AG04450 (cell line): Measurements from ENCODE around the gene BCAS2. TPM values are rescaled to one million over a fixed set of nuclear protein-coding genes. Genes with fewer than 3 reads are reported as not detected.

ENCODE experiments used
- CTCF ChIA-PET: fragments of 300-600, 350-600 bp; formaldehyde crosslinking; extraction: SDS; loops from one replicate; lab custom pipeline; 2022; ENCODE audit warnings: antibody characterized with exemption, inconsistent platforms; lab: Charles Lee
- POLR2A ChIA-PET: fragments of 350-600 bp; formaldehyde crosslinking; extraction: SDS; loops from one replicate; lab custom pipeline; 2021; ENCODE audit warnings: antibody characterized with exemption, inconsistent platforms; lab: Yijun Ruan, JAX
- DNase-seq: peaks from one replicate; pipeline ENCODE4 v3.0.0-alpha.2; 2011; ENCODE audit warnings: low read depth, low spot score
- H3K27ac ChIP-seq: one replicate; pipeline ENCODE4 v1.5.1; 2012; ENCODE audit warnings: low read depth, low read length, control low read depth
- H3K27me3 ChIP-seq: one replicate; pipeline ENCODE4 v1.6.0; 2012; ENCODE audit warnings: low read length; ENCODE audit not compliant: control insufficient read depth, insufficient read depth
- H3K4me3 ChIP-seq: 2 replicates; pipeline ENCODE4 v1.5.1; 2011; ENCODE audit warnings: mild to moderate bottlenecking, low read depth, low read length, control low read depth
- H3K9me3 ChIP-seq: 2 replicates; pipeline ENCODE4 v1.5.1; 2012; ENCODE audit warnings: low read length; ENCODE audit not compliant: control insufficient read depth, insufficient read depth
- CTCF ChIP-seq: IDR thresholded peaks from 2 replicates; pipeline ENCODE4 v1.5.1; 2011; ENCODE audit warnings: low read depth, low read length, control low read depth, inconsistent platforms
- polyA plus RNA-seq: library from polyadenylated mRNA; depleted of rRNA; stranded (reverse); fragments of >200 nt; gene quantifications from 2 replicates; pipeline ENCODE4 v1.2.3, GENCODE V29; 2011

BCAS2 gene
- polyA plus RNA-seq, 1 experiment, result 52.1 TPM

DNA sequence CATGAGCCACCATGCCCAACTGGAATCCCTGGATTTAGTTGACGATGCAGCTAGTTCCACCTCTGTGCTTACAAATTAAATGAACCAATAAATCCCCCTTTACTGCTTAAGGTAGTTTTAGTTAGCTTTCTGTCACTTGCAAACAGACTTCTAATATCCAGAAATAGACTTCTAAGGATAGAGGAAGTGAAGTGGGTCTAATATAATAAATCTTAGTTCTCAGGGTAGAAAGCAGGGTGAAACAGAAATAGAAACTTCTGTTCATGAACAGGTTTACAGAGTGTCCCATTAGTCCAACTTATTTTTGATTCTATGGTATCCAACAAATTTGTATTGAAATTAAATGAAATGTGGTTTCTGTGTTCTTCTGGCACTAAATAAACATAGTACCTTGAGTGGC, 20.1 kb downstream of the BCAS2 start:
- CTCF ChIA-PET, result no interaction called here

DNA sequence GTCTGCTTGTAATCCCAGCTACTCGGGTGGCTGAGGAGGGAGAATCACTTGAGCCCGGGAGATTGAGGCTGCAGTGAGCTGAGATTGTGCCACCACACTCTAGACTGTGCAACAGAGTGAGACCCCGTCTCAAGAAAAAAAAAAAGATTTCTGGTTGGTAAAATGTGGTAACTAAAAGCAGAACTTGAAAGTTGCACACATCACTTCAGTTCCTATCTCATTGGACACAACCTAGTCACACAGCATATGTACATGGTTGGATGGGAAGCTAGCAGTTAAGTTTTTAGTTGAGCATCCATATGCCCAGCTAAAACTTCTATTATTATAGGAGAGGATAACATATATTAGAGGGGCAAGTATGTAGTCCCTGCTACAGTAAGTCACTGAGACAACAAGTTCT, 22.1 kb downstream of the BCAS2 start:
- no peak for TF ChIP-seq CTCF
- ChIA-PET POLR2A (no interaction called here), CTCF (interaction anchor here (1.0 to 1.6 kb wide), 4 partner anchors 8 to 582 kb away, joined by 3 to 7 read pairs (median 6); no protein-coding TSS in a partner anchor)
- no peak overlapping the region for H3K27ac ChIP-seq
- H3K27me3 ChIP-seq, result no peaks in the 10 kb centered on the region
- DNase-seq, result no peak
- no peak overlapping the region for H3K4me3 ChIP-seq
- no peaks in the 10 kb centered on the region for H3K9me3 ChIP-seq

More for the DNA sequence above, 20.1 kb downstream of the BCAS2 start:
- POLR2A ChIA-PET, result no interaction called here
- no peak for TF ChIP-seq CTCF
- H3K27me3 ChIP-seq, result no peaks in the 10 kb centered on the region
- H3K27ac ChIP-seq, result no peak overlapping the region
- no peaks in the 10 kb centered on the region for H3K9me3 ChIP-seq
- no peak overlapping the region for H3K4me3 ChIP-seq
- no peak for DNase-seq

DNA sequence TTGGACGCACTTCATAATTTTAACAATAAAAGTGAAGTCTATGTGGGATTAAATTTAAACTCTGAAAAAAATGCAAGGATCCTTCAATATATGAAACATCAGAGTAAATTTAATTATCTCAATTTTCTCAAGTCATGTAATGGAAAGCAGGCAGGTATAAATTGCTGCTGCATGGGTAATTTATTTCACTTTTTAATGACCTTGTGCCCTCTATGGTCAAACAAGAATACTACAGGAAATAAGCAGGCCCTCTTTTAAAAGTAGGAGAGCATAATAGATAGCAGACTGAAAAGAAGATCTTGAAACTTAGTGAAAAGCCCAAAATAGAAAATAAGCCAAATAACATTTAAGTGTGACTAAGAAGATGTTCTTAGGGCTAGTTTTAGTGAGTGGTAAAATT, 22.9 kb downstream of the BCAS2 start:
- peak; percentile 12; the same call in 1 of the 2 replicates for TF ChIP-seq CTCF
- H3K27ac ChIP-seq, result no peak overlapping the region
- no peaks in the 10 kb centered on the region for H3K9me3 ChIP-seq
- no peaks in the 10 kb centered on the region for H3K27me3 ChIP-seq
- ChIA-PET CTCF (interaction anchor here (1.2 to 1.6 kb wide), 3 partner anchors 9 to 582 kb away, joined by 6 to 7 read pairs (median 6); no protein-coding TSS in a partner anchor), POLR2A (no interaction called here)
- H3K4me3 ChIP-seq, result no peak overlapping the region
- DNase-seq, result no peak

DNA sequence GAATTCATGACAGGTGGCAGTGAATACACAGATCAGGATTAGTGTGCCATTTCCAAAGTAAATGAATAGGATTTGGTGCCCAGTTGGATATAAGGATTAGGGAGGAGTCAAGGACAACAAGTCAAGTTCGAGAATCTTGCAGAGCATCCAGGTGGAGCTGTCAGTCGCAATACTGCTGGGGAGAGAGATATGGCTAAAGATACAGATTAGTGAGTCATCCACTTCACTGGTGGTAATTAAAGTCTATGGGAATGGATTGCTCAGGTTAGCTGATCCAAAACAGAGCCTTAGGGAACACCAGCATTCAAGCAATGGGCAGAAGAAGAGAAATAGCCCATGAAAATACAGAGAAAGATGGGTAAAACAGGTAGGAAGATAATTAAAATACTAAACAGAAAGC, 26.8 kb downstream of the BCAS2 start:
- ChIA-PET CTCF (no interaction called here), POLR2A (no interaction called here)
- Histone ChIP-seq H3K27me3 (no peaks in the 10 kb centered on the region), H3K4me3 (no peak overlapping the region), H3K9me3 (no peaks in the 10 kb centered on the region), H3K27ac (no peak overlapping the region)
- no peak for DNase-seq
- no peak for TF ChIP-seq CTCF

- CTCF ChIA-PET, result no interaction called here
- TF ChIP-seq CTCF, result no peak
- Histone ChIP-seq H3K9me3 (no peaks in the 10 kb centered on the region), H3K27me3 (no peaks in the 10 kb centered on the region), H3K27ac (no peak overlapping the region), H3K4me3 (no peak overlapping the region)
- POLR2A ChIA-PET, result no interaction called here
- no peak for DNase-seq
These were observed 29.2 kb downstream of the BCAS2 start for GRCh38 chr1:114552106-114552639.
